H1 (cell line): ENCODE measurements around the gene S100PBP.

Source experiments
- EP300 ChIP-seq, 2 experiments: IDR thresholded peaks; 1 replicate in 1 of 2; 2 replicates in 1 of 2; pipeline ENCODE4 v1.6.1; 2011 to 2012; ENCODE audit warnings: low read depth in 2 of 2, low read length in 2 of 2, mild to moderate bottlenecking in 2 of 2, borderline replicate concordance in 1 of 2, inconsistent platforms in 1 of 2, moderate library complexity in 1 of 2
- EZH2 ChIP-seq: fragments of 200-600 bp; sonication (generic); IDR thresholded peaks from 2 replicates; pipeline ENCODE4 v1.7.1; 2012; ENCODE audit warnings: low read depth, mild to moderate bottlenecking, moderate library complexity, low read length, inconsistent platforms; ENCODE audit not compliant: severe bottlenecking
- JUND ChIP-seq: IDR thresholded peaks from 2 replicates; pipeline ENCODE4 v1.6.1; 2011; ENCODE audit warnings: mild to moderate bottlenecking, improper control_type of control experiment, low read length
- MAX ChIP-seq: IDR thresholded peaks from 2 replicates; pipeline ENCODE4 v1.6.1; 2012; ENCODE audit warnings: inconsistent platforms
- YY1 ChIP-seq: IDR thresholded peaks from 2 replicates; pipeline ENCODE4 v1.6.1; 2011; ENCODE audit warnings: low read depth, mild to moderate bottlenecking, low read length
- TF ChIP-seq, protein P1 (sequence below): IDR thresholded peaks from 2 replicates; pipeline ENCODE4 v1.6.1; 2012; ENCODE audit warnings: low read length, inconsistent platforms
- TF ChIP-seq, protein P2 (sequence below), 3 experiments: IDR thresholded peaks; 1 replicate in 2 of 3; 2 replicates in 1 of 3; pipeline versions ENCODE4 v1.5.1 to v1.6.1; 2011; ENCODE audit warnings: low read length in 3 of 3, mild to moderate bottlenecking in 3 of 3, inconsistent platforms in 2 of 3, low read depth in 1 of 3, moderate library complexity in 1 of 3; ENCODE audit not compliant: insufficient read depth in 1 of 3; ENCODE audit errors: control extremely low read depth in 1 of 3

GRCh38 chr1:32868085-32868484 is 50.6 kb downstream of the S100PBP start:
- TF ChIP-seq EP300 (IDR thresholded peaks at IDR 0.05; ENCODE audit: borderline replicate concordance in 1 of 2, low read depth in 2 of 2, low read length in 2 of 2) (no peak), YY1 (no peak), EZH2 (no peak), JUND (no peak), MAX (no peak)
- TF ChIP-seq, protein P1, sequence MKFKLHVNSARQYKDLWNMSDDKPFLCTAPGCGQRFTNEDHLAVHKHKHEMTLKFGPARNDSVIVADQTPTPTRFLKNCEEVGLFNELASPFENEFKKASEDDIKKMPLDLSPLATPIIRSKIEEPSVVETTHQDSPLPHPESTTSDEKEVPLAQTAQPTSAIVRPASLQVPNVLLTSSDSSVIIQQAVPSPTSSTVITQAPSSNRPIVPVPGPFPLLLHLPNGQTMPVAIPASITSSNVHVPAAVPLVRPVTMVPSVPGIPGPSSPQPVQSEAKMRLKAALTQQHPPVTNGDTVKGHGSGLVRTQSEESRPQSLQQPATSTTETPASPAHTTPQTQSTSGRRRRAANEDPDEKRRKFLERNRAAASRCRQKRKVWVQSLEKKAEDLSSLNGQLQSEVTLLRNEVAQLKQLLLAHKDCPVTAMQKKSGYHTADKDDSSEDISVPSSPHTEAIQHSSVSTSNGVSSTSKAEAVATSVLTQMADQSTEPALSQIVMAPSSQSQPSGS: no peak
- TF ChIP-seq, protein P2, sequence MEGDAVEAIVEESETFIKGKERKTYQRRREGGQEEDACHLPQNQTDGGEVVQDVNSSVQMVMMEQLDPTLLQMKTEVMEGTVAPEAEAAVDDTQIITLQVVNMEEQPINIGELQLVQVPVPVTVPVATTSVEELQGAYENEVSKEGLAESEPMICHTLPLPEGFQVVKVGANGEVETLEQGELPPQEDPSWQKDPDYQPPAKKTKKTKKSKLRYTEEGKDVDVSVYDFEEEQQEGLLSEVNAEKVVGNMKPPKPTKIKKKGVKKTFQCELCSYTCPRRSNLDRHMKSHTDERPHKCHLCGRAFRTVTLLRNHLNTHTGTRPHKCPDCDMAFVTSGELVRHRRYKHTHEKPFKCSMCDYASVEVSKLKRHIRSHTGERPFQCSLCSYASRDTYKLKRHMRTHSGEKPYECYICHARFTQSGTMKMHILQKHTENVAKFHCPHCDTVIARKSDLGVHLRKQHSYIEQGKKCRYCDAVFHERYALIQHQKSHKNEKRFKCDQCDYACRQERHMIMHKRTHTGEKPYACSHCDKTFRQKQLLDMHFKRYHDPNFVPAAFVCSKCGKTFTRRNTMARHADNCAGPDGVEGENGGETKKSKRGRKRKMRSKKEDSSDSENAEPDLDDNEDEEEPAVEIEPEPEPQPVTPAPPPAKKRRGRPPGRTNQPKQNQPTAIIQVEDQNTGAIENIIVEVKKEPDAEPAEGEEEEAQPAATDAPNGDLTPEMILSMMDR (IDR thresholded peaks at IDR 0.05; ENCODE audit: control extremely low read depth in 1 of 3, insufficient read depth in 1 of 3, low read depth in 1 of 3, low read length in 3 of 3): no peak
